Stomach (tissue), 9 donors: ENCODE results near the gene PLCXD1. TPM values are rescaled to one million over a fixed set of nuclear protein-coding genes. Genes with fewer than 3 reads are reported as not detected.
A peak's percentile ranks its signal among the peaks of the same experiment; 100 is the strongest.
"Not testable (repeated sequence)": the region's sequence is repeated elsewhere in the genome, so short reads cannot be mapped to it uniquely, and the experiment has no call there.

Experiments used
- DNase-seq, 2 donors: peaks; one replicate each; pipeline versions ENCODE4 v3.0.0 to v3.0.0-alpha.2; 2013 to 2019
- H3K27ac ChIP-seq, 5 donors: fragments of 200-600 bp in 4 of 5; sonication (generic) in 4 of 5; one replicate each; pipeline ENCODE4 v1.5.1; 2013 to 2019; ENCODE audit warnings: mild to moderate bottlenecking in 1 of 5, moderate library complexity in 1 of 5
- H3K27me3 ChIP-seq, 3 donors: fragments of 200-600 bp; sonication (generic); one replicate each; pipeline ENCODE4 v1.5.1; 2017 to 2019; ENCODE audit warnings: mixed run types in 1 of 3
- H3K36me3 ChIP-seq, 4 donors: fragments of 200-600 bp; sonication (generic); 1 replicate in 3 of 4; 2 replicates in 1 of 4; pipeline ENCODE4 v1.5.1; 2016 to 2019
- H3K4me1 ChIP-seq, 4 donors: fragments of 200-600 bp; sonication (generic); one replicate each; pipeline ENCODE4 v1.5.1; 2016 to 2019
- H3K4me3 ChIP-seq, 4 donors: fragments of 200-600 bp; sonication (generic) in 3 of 4; one replicate each; pipeline ENCODE4 v1.5.1; 2016 to 2019; ENCODE audit warnings: mild to moderate bottlenecking in 1 of 4
- H3K9me3 ChIP-seq, 4 donors: fragments of 200-600 bp; sonication (generic); one replicate each; pipeline ENCODE4 v1.5.1; 2016 to 2019
- CTCF ChIP-seq, 7 experiments: fragments of 450-650 bp in 4 of 7; fragments of 200-600 bp in 3 of 7; sonication (generic) in 3 of 7; IDR thresholded peaks; one replicate each; pipeline ENCODE4 v1.5.1; 2016 to 2019; ENCODE audit warnings: antibody characterized with exemption in 7 of 7, control low read depth in 2 of 7, mild to moderate bottlenecking in 1 of 7
- EP300 ChIP-seq: sonication (generic); formaldehyde crosslinking; IDR thresholded peaks from one replicate; pipeline ENCODE4 v1.6.1; 2017; ENCODE audit warnings: antibody characterized with exemption
- POLR2A ChIP-seq, 4 donors: fragments of 450-650 bp; IDR thresholded peaks; one replicate each; pipeline ENCODE4 v1.6.1; 2016; ENCODE audit warnings: antibody characterized with exemption in 4 of 4, control low read depth in 2 of 4, mild to moderate bottlenecking in 1 of 4, moderate library complexity in 1 of 4
- POLR2AphosphoS5 ChIP-seq, 3 donors: sonication (generic); formaldehyde crosslinking; IDR thresholded peaks; one replicate each; pipeline ENCODE4 v1.6.1; 2016; ENCODE audit warnings: antibody characterized with exemption in 3 of 3
- WGBS, 5 donors: extraction: QIAGEN DNeasy Blood & Tissue Kit in 3 of 5; methylation state at CpG; one replicate each; pipeline versions ENCODE4 v1.1.5 to v1.1.7; 2013 to 2018; 5-methylcytosine and 5-hydroxymethylcytosine counted together
- intact Hi-C: fragments of 100-400 bp; cut with DNase I; formaldehyde crosslinking; loops from one replicate; pipeline ENCODE4 v1.15.1; 2023; ENCODE audit warnings: low total_unique reads
- polyA plus RNA-seq, 3 donors: library from polyadenylated mRNA; stranded (reverse); fragments of 200-250 nt; gene quantifications; one replicate each; pipeline ENCODE4 v1.2.3, GENCODE V29; 2013
- total RNA-seq, 5 donors: library from RNA; depleted of rRNA; stranded (reverse); fragments of >200 nt; gene quantifications; one replicate each; pipeline versions ENCODE4 v1.1.0 to v1.2.3, GENCODE V29; 2014 to 2016
- donor health status: healthy with polysubstance abuse.
- donor health status: Bipolar disorder and iron deficiency.
- donor health status: healthy.

PLCXD1 gene
- total and polyA plus RNA-seq, 8 donors, result 8.4 to 114 (median 23.4) TPM

GRCh38 chrX:282000-282681 lies 960 bp downstream of the PLCXD1 start:
- WGBS, 5 donors, result 73 to 84% (median 78%) methylated on average over 21 of the region's 21 CpGs
- H3K4me3 ChIP-seq, result peak overlapping the region in 1 of 4 donors; percentile 24
- H3K36me3 ChIP-seq, result peaks cover 5 to 29% (median 22%) of the 10 kb centered on the region in 4 donors
- H3K9me3 ChIP-seq, DNase-seq, H3K27me3 ChIP-seq, intact Hi-C loops: not testable (repeated sequence)
- peak overlapping the region in 3 of 5 donors; percentile 49 to 72 (median 50) for H3K27ac ChIP-seq
- H3K4me1 ChIP-seq, result peaks cover 0 to 37% (median 25%) of the 10 kb centered on the region in 4 donors

GRCh38 chrX:283115-283845 lies 2.1 kb downstream of the PLCXD1 start:
- Histone ChIP-seq H3K27me3 (no peaks in the 10 kb centered on the region), H3K4me1 (peaks cover 0 to 37% (median 25%) of the 10 kb centered on the region in 4 donors), H3K4me3 (peak overlapping the region; percentile 49 to 59 (median 54)), H3K27ac (peak overlapping the region; percentile 1 to 85 (median 77)), H3K9me3 (no peaks in the 10 kb centered on the region), H3K36me3 (peaks cover 5 to 36% (median 29%) of the 10 kb centered on the region in 4 donors)
- WGBS, 5 donors, result 2 to 5% (median 3%) methylated on average over 28 to 45 of the region's 45 CpGs
- TF ChIP-seq POLR2AphosphoS5 (IDR thresholded peaks at IDR 0.05), result peak in 1 of 3 donors; percentile 65
- no peak for TF ChIP-seq EP300
- no peak for TF ChIP-seq POLR2A (IDR thresholded peaks at IDR 0.05)
- intact Hi-C loops, result no loop called here
- peak; percentile 90 to 97 for DNase-seq

- DNase-seq, result no peak
- Histone ChIP-seq H3K27ac (no peak overlapping the region), H3K36me3 (peaks cover 19 to 55% (median 48%) of the 10 kb centered on the region in 4 donors), H3K4me3 (no peak overlapping the region), H3K4me1 (peaks cover 0 to 22% (median 18%) of the 10 kb centered on the region in 4 donors), H3K9me3 (no peaks in the 10 kb centered on the region), H3K27me3 (no peaks in the 10 kb centered on the region)
- TF ChIP-seq POLR2AphosphoS5 (IDR thresholded peaks at IDR 0.05) (no peak), POLR2A (IDR thresholded peaks at IDR 0.05) (no peak), EP300 (no peak), CTCF (IDR thresholded peaks at IDR 0.05) (no peak)
- 91 to 97% (median 95%) methylated on average over 13 of the region's 13 CpGs for WGBS, 5 donors
- intact Hi-C loops, result no loop called here
Measured at GRCh38 chrX:285076-285677, 4.0 kb downstream of the PLCXD1 start.

GRCh38 chrX:287670-288069 lies 6.5 kb downstream of the PLCXD1 start:
- H3K4me1 ChIP-seq, result peaks cover 0 to 7% (median 5%) of the 10 kb centered on the region in 4 donors
- H3K36me3 ChIP-seq, result peaks cover 31 to 80% (median 73%) of the 10 kb centered on the region in 4 donors
- no peak overlapping the region for H3K4me3 ChIP-seq
- no peaks in the 10 kb centered on the region for H3K27me3 ChIP-seq
- H3K27ac ChIP-seq, result no peak overlapping the region
- intact Hi-C loops, result no loop called here
- TF ChIP-seq POLR2A (IDR thresholded peaks at IDR 0.05), result no peak
- no peak for TF ChIP-seq CTCF (IDR thresholded peaks at IDR 0.05)
- no peak for DNase-seq
- WGBS, 5 donors, result 87 to 88% (median 87%) methylated on average over 6 to 7 of the region's 7 CpGs
- no peaks in the 10 kb centered on the region for H3K9me3 ChIP-seq

GRCh38 chrX:288561-288991 lies 7.4 kb downstream of the PLCXD1 start:
- Histone ChIP-seq H3K4me3 (no peak overlapping the region), H3K4me1 (peaks cover 0 to 5% (median 3%) of the 10 kb centered on the region in 4 donors), H3K9me3 (no peaks in the 10 kb centered on the region), H3K36me3 (peaks cover 39 to 89% (median 82%) of the 10 kb centered on the region in 4 donors), H3K27ac (no peak overlapping the region), H3K27me3 (no peaks in the 10 kb centered on the region)
- 88 to 99% (median 96%) methylated on average over 14 to 25 of the region's 25 CpGs for WGBS, 5 donors
- intact Hi-C loops, result no loop called here
- TF ChIP-seq POLR2A (IDR thresholded peaks at IDR 0.05) (no peak), CTCF (IDR thresholded peaks at IDR 0.05) (no peak), EP300 (no peak), POLR2AphosphoS5 (IDR thresholded peaks at IDR 0.05) (no peak)
- DNase-seq, result no peak
